HL-60 (cell line): ENCODE results near the gene TBC1D14.

Source experiments
- GABPA ChIP-seq: IDR thresholded peaks from 2 replicates; pipeline ENCODE4 v1.6.1; 2012; ENCODE audit warnings: low read depth
- POLR2AphosphoS5 ChIP-seq: IDR thresholded peaks from 2 replicates; pipeline ENCODE4 v1.6.1; 2012; ENCODE audit warnings: low read depth
- SPI1 ChIP-seq: IDR thresholded peaks from 2 replicates; pipeline ENCODE4 v1.6.1; 2012; ENCODE audit warnings: low read depth, mild to moderate bottlenecking, borderline replicate concordance
- TF ChIP-seq, protein P1 (sequence below): IDR thresholded peaks from one replicate; pipeline ENCODE4 v1.5.1; 2011; ENCODE audit warnings: low read length, control low read depth, inconsistent platforms; ENCODE audit not compliant: insufficient read depth
- TF ChIP-seq, protein P2 (sequence below): IDR thresholded peaks from 2 replicates; pipeline ENCODE4 v1.6.1; 2012; ENCODE audit warnings: low read depth; ENCODE audit not compliant: insufficient replicate concordance

DNA sequence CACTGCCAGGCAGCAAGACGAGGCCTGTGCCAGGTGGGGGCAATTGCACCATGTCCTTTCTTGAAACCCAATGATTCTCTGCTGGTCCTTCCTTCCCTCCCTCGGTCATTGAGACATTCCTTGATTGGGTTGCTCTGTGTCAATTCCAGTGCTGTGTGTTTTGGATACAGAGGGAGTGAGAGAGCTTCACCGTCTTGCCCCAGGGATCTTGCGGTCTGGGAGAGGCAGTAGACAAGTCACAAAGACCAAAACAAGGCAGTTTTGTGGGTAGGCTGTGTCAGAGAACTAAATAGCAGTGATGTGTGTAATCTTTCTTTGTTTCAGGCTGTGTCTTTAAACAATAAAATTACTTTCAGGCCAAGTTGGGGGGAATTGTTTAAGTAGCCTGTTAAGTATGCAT lies 94.7 kb downstream of the TBC1D14 start:
- TF ChIP-seq, protein P1, sequence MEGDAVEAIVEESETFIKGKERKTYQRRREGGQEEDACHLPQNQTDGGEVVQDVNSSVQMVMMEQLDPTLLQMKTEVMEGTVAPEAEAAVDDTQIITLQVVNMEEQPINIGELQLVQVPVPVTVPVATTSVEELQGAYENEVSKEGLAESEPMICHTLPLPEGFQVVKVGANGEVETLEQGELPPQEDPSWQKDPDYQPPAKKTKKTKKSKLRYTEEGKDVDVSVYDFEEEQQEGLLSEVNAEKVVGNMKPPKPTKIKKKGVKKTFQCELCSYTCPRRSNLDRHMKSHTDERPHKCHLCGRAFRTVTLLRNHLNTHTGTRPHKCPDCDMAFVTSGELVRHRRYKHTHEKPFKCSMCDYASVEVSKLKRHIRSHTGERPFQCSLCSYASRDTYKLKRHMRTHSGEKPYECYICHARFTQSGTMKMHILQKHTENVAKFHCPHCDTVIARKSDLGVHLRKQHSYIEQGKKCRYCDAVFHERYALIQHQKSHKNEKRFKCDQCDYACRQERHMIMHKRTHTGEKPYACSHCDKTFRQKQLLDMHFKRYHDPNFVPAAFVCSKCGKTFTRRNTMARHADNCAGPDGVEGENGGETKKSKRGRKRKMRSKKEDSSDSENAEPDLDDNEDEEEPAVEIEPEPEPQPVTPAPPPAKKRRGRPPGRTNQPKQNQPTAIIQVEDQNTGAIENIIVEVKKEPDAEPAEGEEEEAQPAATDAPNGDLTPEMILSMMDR = no peak
- TF ChIP-seq POLR2AphosphoS5 (no peak), GABPA (no peak), SPI1 (no peak)
- TF ChIP-seq, protein P2, sequence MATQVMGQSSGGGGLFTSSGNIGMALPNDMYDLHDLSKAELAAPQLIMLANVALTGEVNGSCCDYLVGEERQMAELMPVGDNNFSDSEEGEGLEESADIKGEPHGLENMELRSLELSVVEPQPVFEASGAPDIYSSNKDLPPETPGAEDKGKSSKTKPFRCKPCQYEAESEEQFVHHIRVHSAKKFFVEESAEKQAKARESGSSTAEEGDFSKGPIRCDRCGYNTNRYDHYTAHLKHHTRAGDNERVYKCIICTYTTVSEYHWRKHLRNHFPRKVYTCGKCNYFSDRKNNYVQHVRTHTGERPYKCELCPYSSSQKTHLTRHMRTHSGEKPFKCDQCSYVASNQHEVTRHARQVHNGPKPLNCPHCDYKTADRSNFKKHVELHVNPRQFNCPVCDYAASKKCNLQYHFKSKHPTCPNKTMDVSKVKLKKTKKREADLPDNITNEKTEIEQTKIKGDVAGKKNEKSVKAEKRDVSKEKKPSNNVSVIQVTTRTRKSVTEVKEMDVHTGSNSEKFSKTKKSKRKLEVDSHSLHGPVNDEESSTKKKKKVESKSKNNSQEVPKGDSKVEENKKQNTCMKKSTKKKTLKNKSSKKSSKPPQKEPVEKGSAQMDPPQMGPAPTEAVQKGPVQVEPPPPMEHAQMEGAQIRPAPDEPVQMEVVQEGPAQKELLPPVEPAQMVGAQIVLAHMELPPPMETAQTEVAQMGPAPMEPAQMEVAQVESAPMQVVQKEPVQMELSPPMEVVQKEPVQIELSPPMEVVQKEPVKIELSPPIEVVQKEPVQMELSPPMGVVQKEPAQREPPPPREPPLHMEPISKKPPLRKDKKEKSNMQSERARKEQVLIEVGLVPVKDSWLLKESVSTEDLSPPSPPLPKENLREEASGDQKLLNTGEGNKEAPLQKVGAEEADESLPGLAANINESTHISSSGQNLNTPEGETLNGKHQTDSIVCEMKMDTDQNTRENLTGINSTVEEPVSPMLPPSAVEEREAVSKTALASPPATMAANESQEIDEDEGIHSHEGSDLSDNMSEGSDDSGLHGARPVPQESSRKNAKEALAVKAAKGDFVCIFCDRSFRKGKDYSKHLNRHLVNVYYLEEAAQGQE = no peak
